ENCODE results near the gene WNT11.

The WNT11 gene

DNA sequence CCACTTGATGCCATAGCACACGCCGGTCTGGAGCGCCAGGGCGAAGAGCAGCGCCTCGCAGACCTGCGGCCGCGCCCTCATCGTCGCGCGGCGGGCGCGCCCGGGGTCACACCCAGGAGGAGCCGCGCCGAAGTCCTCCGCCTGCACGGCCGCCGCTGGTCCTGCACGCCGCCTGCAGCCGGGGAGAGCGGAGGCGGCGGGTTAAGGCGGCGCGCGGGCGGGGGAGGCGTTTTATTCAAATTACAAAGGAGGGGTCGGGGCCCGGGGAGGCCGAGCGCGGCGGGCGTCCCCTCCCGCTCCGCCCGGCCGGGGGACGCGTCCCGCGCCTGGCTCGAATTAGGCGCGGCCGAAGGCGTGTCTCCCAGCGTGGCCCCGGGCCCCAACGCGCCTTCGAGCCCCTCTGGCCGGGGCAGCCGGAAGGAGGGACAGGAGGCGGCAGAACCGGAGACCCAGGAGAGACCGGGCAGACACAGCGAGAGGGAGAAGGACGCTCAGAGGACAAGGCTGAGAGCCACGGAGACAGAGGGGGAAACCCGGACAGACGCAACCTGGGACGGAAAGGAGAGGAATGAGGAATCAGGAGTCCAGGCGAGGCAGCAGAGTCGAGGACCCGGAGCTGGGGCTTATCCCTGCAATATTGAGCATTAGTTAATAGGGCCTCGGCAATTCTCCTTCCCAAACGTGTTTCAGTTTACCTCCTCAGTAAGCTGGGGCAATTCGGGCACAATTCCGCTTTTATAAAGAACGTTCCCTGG lies at the start of gene WNT11:
Gene WNT11, minus strand, starts transcription at position 176 of the 755 bp plus-strand sequence. Its CDS starts 95 bp downstream, at position 81.
- peak in 1 of 2 donors; percentile 35 for DNase-seq (ENCODE audit: low read depth in 2 of 2)

GRCh38 chr11:76253416-76253815 lies 47.1 kb upstream of the WNT11 start:
- DNase-seq (ENCODE audit: low read depth in 2 of 2), result no peak

DNA sequence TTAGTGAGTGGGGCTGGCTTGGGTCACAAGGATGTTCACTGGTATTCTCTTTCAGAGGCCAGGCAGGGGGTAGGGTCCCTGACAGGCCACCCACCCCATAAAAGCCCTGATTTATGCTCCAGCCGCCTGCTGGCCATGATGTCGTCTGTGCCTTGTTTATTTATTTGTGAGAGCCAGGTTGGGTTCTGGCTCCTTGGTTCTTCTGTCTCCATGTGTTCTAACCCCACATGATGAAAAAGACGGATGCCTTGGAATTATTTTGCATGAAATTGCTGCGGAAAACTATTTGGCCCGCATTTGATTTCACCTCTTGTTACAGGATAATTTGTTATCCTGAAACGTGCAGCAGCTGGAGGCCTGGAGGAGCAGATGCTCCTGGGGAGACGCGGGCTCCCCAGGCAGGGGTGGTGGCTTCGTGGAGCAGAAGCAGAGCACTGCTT lies 46.3 kb upstream of the WNT11 start:
- no peak for DNase-seq (ENCODE audit: low read depth in 2 of 2)

- DNase-seq (ENCODE audit: low read depth in 2 of 2), result no peak
Measured at GRCh38 chr11:76251576-76251975, 45.3 kb upstream of the WNT11 start.

DNA sequence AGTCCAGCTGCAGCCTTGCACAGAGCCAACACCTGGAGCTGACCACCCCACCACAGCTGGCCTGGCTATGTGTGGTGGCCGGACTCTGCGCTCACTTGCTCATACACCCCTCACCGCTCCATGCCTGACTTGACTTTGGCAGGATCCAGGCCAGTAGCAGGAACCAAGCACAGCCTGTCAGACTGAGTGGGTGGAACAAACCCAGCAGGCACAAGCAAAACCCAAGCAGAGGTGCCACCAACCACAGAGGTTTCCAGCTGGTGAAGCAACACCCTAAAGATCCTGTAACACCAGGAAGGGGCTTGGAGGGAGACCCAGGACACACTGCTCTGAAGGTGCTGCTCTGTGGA lies 44.9 kb upstream of the WNT11 start:
- no peak for DNase-seq (ENCODE audit: low read depth in 2 of 2)

GRCh38 chr11:76250520-76251225 lies 44.4 kb upstream of the WNT11 start:
- no peak for DNase-seq (ENCODE audit: low read depth in 2 of 2)

GRCh38 chr11:76249195-76249741 lies 43.0 kb upstream of the WNT11 start:
- DNase-seq (ENCODE audit: low read depth in 2 of 2), result no peak

DNA sequence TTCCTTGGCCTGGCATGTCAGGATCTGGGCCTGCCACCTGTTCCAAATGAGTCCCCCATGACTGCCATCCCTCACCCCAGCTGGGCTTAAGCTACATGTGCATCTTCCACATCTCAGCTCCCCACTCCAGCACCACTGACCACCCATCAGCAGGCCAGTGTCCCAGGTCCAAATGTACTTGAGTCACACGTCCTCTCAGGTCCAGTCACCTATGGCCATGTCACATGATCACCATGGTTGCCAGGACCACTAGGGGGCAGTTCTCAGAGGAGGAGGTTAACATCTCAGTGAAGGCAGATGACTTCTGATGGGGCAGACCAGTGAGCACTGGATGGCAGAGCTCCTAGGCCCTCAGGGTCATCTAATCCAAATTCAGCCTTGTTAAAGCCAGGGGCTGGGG lies 41.9 kb upstream of the WNT11 start:
- DNase-seq (ENCODE audit: low read depth in 2 of 2), result no peak

GRCh38 chr11:76247091-76247490 lies 40.8 kb upstream of the WNT11 start:
- no peak for DNase-seq (ENCODE audit: low read depth in 2 of 2)

- no peak for DNase-seq (ENCODE audit: low read depth in 2 of 2)
Measured at GRCh38 chr11:76246271-76246933, 40.1 kb upstream of the WNT11 start.

DNA sequence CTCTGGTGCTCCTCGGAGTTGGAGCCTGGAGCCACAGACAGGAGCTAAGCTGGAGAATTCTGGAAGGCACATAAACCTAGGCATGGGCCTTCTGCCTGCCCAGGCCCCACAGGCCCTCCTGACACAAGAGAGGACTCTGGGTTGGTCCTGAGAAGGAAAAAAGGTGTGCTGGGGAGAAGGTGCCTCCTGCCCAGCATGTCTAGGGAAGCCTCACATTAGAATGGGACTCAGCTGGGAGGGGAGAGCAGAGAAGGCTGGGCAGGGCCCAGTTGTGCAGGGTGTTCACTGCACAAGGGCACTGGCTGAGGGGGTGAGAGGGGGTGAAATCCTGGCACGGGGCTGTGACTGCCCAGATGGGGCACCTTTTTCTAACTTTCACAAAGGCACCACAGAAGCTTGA lies 39.4 kb upstream of the WNT11 start:
- no peak for DNase-seq (ENCODE audit: low read depth in 2 of 2)

DNA sequence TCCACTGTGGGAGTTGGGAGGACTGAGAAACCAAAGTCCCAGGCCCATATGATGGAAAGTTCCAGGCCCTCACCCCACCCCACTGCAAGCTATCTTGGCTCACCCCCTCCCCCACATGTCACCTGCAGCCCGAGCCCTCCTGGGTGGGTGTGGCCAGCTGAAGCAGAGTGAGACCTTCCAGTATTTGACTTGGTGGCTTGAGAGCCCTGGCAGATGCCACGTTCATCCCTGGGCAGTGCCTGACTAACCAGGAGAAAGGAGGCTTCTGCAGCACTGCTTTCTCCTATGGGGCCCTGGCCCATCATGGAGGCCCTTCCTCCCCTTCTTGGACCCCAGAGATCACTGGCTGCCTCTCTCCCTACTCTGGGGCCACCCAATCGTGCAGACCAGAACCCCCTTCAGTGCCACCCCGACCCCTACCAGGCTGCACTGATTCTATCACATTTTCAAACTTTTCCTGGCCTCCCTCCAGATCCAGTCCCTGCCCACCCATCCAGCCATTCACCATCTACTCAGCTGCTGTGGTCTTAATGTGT lies 38.1 kb upstream of the WNT11 start:
- DNase-seq (ENCODE audit: low read depth in 2 of 2), result no peak

- no peak for DNase-seq (ENCODE audit: low read depth in 2 of 2)
Measured at GRCh38 chr11:76243957-76244285, 37.6 kb upstream of the WNT11 start.

- no peak for DNase-seq (ENCODE audit: low read depth in 2 of 2)
Measured at GRCh38 chr11:76243193-76243956, 37.1 kb upstream of the WNT11 start.

- no peak for DNase-seq (ENCODE audit: low read depth in 2 of 2)
Measured at GRCh38 chr11:76242004-76242779, 35.9 kb upstream of the WNT11 start.

GRCh38 chr11:76241243-76242000 lies 35.1 kb upstream of the WNT11 start:
- no peak for DNase-seq (ENCODE audit: low read depth in 2 of 2)

GRCh38 chr11:76240666-76241065 lies 34.4 kb upstream of the WNT11 start:
- DNase-seq (ENCODE audit: low read depth in 2 of 2), result no peak

- DNase-seq (ENCODE audit: low read depth in 2 of 2), result no peak
Measured at GRCh38 chr11:76240161-76240540, 33.8 kb upstream of the WNT11 start.

DNA sequence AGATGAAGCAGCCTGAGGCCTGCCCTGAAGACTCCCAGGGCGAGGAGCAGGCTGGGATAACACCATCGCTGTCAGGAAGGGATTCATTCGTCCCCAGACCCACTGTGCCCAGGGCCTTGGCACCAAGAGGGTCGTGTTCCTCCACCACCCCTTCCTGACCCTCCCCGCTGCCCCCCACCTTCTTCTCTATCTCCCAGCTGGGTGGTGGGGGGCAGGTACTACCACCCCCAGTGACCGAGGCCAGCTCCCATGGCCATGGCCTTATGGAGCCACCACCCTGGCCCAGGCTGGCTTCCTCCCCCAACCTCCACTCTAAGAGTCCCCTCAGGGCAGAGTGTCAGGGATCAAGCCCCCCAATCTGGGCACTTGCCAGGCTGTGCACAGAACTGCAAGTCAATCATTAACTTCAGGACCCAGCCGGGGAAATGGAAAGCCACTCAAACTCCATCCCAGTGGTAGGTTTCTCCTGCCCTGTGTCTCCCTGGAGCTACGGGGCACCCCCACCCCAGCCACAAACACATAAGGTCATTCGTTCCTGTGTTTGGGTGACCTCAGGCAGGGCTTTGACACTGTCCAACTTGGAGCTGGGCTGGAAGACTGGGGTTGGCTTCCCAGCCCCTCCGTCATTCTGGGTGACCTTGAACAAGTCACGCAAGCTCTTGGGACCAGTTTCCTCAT lies 33.3 kb upstream of the WNT11 start:
- DNase-seq (ENCODE audit: low read depth in 2 of 2), result no peak

DNA sequence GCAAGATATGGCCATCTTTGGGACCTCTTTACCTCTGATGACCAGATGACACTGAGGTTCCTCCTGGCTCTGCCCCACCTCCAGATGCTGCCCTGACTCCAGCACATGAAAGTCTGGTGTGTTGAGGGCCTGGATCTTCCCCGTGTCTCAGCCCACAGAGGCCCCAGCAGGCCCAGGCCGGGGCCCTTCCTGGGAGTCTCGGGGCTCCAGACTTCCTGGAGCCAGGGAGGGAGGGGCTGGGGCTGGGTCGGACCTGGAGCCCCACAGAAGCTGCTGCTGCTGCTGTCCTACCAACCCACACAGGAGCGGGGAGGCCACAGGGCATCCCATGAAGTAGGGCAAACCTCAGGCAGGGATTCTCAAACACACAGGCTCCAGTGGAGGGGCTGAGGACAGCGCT lies 32.2 kb upstream of the WNT11 start:
- no peak for DNase-seq (ENCODE audit: low read depth in 2 of 2)

Data from stimulated activated CD8-positive, alpha-beta memory T cell treated with anti-CD3 and anti-CD28 coated beads, Interleukin-7, amount 100 ng/mL, for 4 hours (primary cell).